GM19238 (cell line): Measurements from ENCODE around the gene CCDC142.
A peak's percentile ranks its signal among the peaks of the same experiment; 100 is the strongest.
"Not testable (repeated sequence)": the region's sequence is repeated elsewhere in the genome, so short reads cannot be mapped to it uniquely, and the experiment has no call there.

Source experiments
- DNase-seq: peaks from one replicate; pipeline ENCODE4 v3.0.0; 2011; ENCODE audit warnings: low spot score; ENCODE audit not compliant: insufficient read length

The CCDC142 gene

GRCh38 chr2:74442483-74443297 is 40.1 kb downstream of the CCDC142 start:
- DNase-seq: not testable (repeated sequence)

- DNase-seq: peak; percentile 53
These were observed 40.9 kb downstream of the CCDC142 start, which contains the start of gene RTKN for GRCh38 chr2:74441690-74442482. Gene RTKN (minus strand): TSS chr2:74441937. CDS start chr2:74441816, 121 bp downstream.

- no peak for DNase-seq
These were observed 41.6 kb downstream of the CCDC142 start for GRCh38 chr2:74441170-74441689.

- peak; percentile 99 for DNase-seq
These were observed 42.2 kb downstream of the CCDC142 start for GRCh38 chr2:74440378-74441169.

GRCh38 chr2:74439803-74440377 is 42.9 kb downstream of the CCDC142 start:
- DNase-seq: no peak

GRCh38 chr2:74439373-74439772 is 43.4 kb downstream of the CCDC142 start:
- DNase-seq: no peak

- DNase-seq: no peak
These were observed 44.5 kb downstream of the CCDC142 start for GRCh38 chr2:74438248-74438647.

- DNase-seq: peak; percentile 57
These were observed 45.7 kb downstream of the CCDC142 start for GRCh38 chr2:74436848-74437695.

- DNase-seq: no peak
These were observed 46.5 kb downstream of the CCDC142 start for GRCh38 chr2:74436111-74436805.

GRCh38 chr2:74430502-74430901 is 52.3 kb downstream of the CCDC142 start:
- no peak for DNase-seq

- no peak for DNase-seq
These were observed 53.0 kb downstream of the CCDC142 start for GRCh38 chr2:74429487-74430451.

- DNase-seq: no peak
These were observed 54.1 kb downstream of the CCDC142 start for GRCh38 chr2:74428675-74429074.

GRCh38 chr2:74427551-74427950 is 55.2 kb downstream of the CCDC142 start:
- no peak for DNase-seq

GRCh38 chr2:74426181-74426758 is 56.5 kb downstream of the CCDC142 start:
- no peak for DNase-seq

GRCh38 chr2:74425523-74425922 is 57.3 kb downstream of the CCDC142 start:
- DNase-seq: no peak

GRCh38 chr2:74424995-74425406 is 57.8 kb downstream of the CCDC142 start:
- DNase-seq: no peak

GRCh38 chr2:74424139-74424992 is 58.4 kb downstream of the CCDC142 start:
- no peak for DNase-seq
